Measurements from ENCODE around the gene ODAD3. TPM values are rescaled to one million over a fixed set of nuclear protein-coding genes. Genes with fewer than 3 reads are reported as not detected.
"Not testable (repeated sequence)": the region's sequence is repeated elsewhere in the genome, so short reads cannot be mapped to it uniquely, and the experiment has no call there.

ODAD3 gene
- total RNA-seq, 1 donor from 2014 or later = 0.47 TPM

GRCh38 chr19:11379857-11380350 lies 55.0 kb downstream of the ODAD3 start:
- peaks cover 15% of the 10 kb centered on the region for H4K20me1 ChIP-seq (ENCODE audit: low read depth)
- H3F3A ChIP-seq (ENCODE audit: low read depth) = peaks cover 57% of the 10 kb centered on the region
- H3K9me3 ChIP-seq (ENCODE audit: low read depth) = no peaks in the 10 kb centered on the region
- no peaks in the 10 kb centered on the region for H3K4me1 ChIP-seq
- no peaks in the 10 kb centered on the region for H3K36me3 ChIP-seq
- peaks cover 24% of the 10 kb centered on the region for H3K27me3 Mint-ChIP-seq (ENCODE audit: insufficient read depth, low read depth)
- peaks cover 23% of the 10 kb centered on the region for H3K27me3 ChIP-seq
- TF ChIP-seq EZH2phosphoT487 (IDR thresholded peaks at IDR 0.05) (no peak), CTCF (IDR thresholded peaks at IDR 0.05) (no peak), EZH2 (IDR thresholded peaks at IDR 0.05) (no peak)
- no peak overlapping the region for H2AFZ ChIP-seq (replicated peaks)
- no peaks in the 10 kb centered on the region for H3K9me3 Mint-ChIP-seq
- peaks cover 3% of the 10 kb centered on the region for H3K36me3 Mint-ChIP-seq
- H3K9ac ChIP-seq = no peak overlapping the region
- H3K4me2 ChIP-seq = peak overlapping the region; percentile 78
- peak overlapping the region; percentile 93 for H3K4me3 Mint-ChIP-seq
- H3K79me2 ChIP-seq (ENCODE audit: low read depth) = no peaks in the 10 kb centered on the region
- peaks cover 35% of the 10 kb centered on the region for H3K4me1 Mint-ChIP-seq
- H3K27ac Mint-ChIP-seq = no peak overlapping the region
- H3K27ac ChIP-seq = no peak overlapping the region
- DNase-seq (ENCODE audit: low spot score) = no peak
- H3K4me3 ChIP-seq = peak overlapping the region; percentile 71

- H3K27ac Mint-ChIP-seq; H3K4me1 ChIP-seq; DNase-seq (ENCODE audit: low spot score); H3K36me3 Mint-ChIP-seq; H3K9me3 Mint-ChIP-seq; H3K4me3 Mint-ChIP-seq; H2AFZ ChIP-seq (replicated peaks); H3K36me3 ChIP-seq; H3K9me3 ChIP-seq (ENCODE audit: low read depth); H3K4me3 ChIP-seq; H3K4me2 ChIP-seq; H3K79me2 ChIP-seq (ENCODE audit: low read depth); H3K9ac ChIP-seq; H3K27ac ChIP-seq: not testable (repeated sequence)
- peaks cover 21% of the 10 kb centered on the region for H3K27me3 Mint-ChIP-seq (ENCODE audit: insufficient read depth, low read depth)
- Histone ChIP-seq H4K20me1 (ENCODE audit: low read depth) (peaks cover 15% of the 10 kb centered on the region), H3F3A (ENCODE audit: low read depth) (peaks cover 51% of the 10 kb centered on the region), H3K27me3 (peaks cover 23% of the 10 kb centered on the region)
- peaks cover 29% of the 10 kb centered on the region for H3K4me1 Mint-ChIP-seq
Observed at GRCh38 chr19:11379269-11379845, 55.6 kb downstream of the ODAD3 start.

GRCh38 chr19:11378319-11379189 lies 56.4 kb downstream of the ODAD3 start:
- Mint-ChIP-seq H3K36me3 (peaks cover 3% of the 10 kb centered on the region), H3K4me3 (peak overlapping the region; percentile 16), H3K27me3 (ENCODE audit: insufficient read depth, low read depth) (peaks cover 21% of the 10 kb centered on the region), H3K4me1 (peaks cover 29% of the 10 kb centered on the region), H3K9me3 (no peaks in the 10 kb centered on the region), H3K27ac (no peak overlapping the region)
- no peak overlapping the region for H3K4me2 ChIP-seq
- H3K9ac ChIP-seq = no peak overlapping the region
- peaks cover 20% of the 10 kb centered on the region for H4K20me1 ChIP-seq (ENCODE audit: low read depth)
- H3K27me3 ChIP-seq = peaks cover 18% of the 10 kb centered on the region
- no peaks in the 10 kb centered on the region for H3K9me3 ChIP-seq (ENCODE audit: low read depth)
- H3K4me3 ChIP-seq = no peak overlapping the region
- peaks cover 6% of the 10 kb centered on the region for H3K4me1 ChIP-seq
- no peak overlapping the region for H2AFZ ChIP-seq (replicated peaks)
- TF ChIP-seq CTCF (IDR thresholded peaks at IDR 0.05) (peak; percentile 69), EZH2phosphoT487 (IDR thresholded peaks at IDR 0.05) (no peak)
- no peaks in the 10 kb centered on the region for H3K36me3 ChIP-seq
- peak; percentile 88 for DNase-seq (ENCODE audit: low spot score)
- peaks cover 52% of the 10 kb centered on the region for H3F3A ChIP-seq (ENCODE audit: low read depth)
- no peak overlapping the region for H3K27ac ChIP-seq
- H3K79me2 ChIP-seq (ENCODE audit: low read depth) = no peaks in the 10 kb centered on the region

DNA sequence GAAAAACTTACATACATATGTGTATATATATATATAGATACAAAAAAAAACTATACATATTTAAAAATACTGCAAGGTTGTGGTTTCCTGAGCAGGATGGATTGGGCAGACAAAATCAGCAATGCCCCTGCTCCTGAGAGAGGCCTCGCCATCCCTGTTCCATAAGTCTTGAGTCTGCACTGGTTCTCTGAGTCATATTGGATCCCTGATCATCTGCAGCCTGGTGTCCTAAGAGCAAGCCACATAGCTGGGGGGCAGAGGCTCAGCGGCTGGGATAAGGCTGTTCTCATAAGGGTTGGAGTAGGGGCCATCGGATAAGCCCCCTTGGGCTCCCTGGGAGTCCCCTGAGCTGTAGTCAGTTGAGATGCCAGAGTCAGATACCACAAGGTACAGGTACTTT lies 57.2 kb downstream of the ODAD3 start:
- H3F3A ChIP-seq (ENCODE audit: low read depth) = peaks cover 49% of the 10 kb centered on the region
- no peak overlapping the region for H3K27ac Mint-ChIP-seq
- peaks cover 10% of the 10 kb centered on the region for H3K27me3 ChIP-seq

More for the DNA sequence above, 57.2 kb downstream of the ODAD3 start:
- Histone ChIP-seq H3K4me2 (no peak overlapping the region), H3K4me1 (peaks cover 6% of the 10 kb centered on the region), H3K27ac (no peak overlapping the region), H3K36me3 (no peaks in the 10 kb centered on the region), H4K20me1 (ENCODE audit: low read depth) (peaks cover 20% of the 10 kb centered on the region), H2AFZ (replicated peaks) (no peak overlapping the region), H3K9ac (no peak overlapping the region), H3K9me3 (ENCODE audit: low read depth) (no peaks in the 10 kb centered on the region), H3K4me3 (no peak overlapping the region), H3K79me2 (ENCODE audit: low read depth) (no peaks in the 10 kb centered on the region)
- no peak for DNase-seq (ENCODE audit: low spot score)
- H3K4me1 Mint-ChIP-seq = peaks cover 34% of the 10 kb centered on the region
- no peaks in the 10 kb centered on the region for H3K9me3 Mint-ChIP-seq
- TF ChIP-seq EZH2 (IDR thresholded peaks at IDR 0.05) = no peak
- TF ChIP-seq CTCF (IDR thresholded peaks at IDR 0.05) = no peak
- no peak for TF ChIP-seq EZH2phosphoT487 (IDR thresholded peaks at IDR 0.05)
- H3K36me3 Mint-ChIP-seq = peaks cover 3% of the 10 kb centered on the region
- no peak overlapping the region for H3K4me3 Mint-ChIP-seq
- peaks cover 20% of the 10 kb centered on the region for H3K27me3 Mint-ChIP-seq (ENCODE audit: insufficient read depth, low read depth)

All from neural progenitor cell (in vitro differentiated cells).